ENCODE results near the gene SLC37A4.
"Not testable (repeated sequence)": the region's sequence is repeated elsewhere in the genome, so short reads cannot be mapped to it uniquely, and the experiment has no call there.

Gene SLC37A4

DNA sequence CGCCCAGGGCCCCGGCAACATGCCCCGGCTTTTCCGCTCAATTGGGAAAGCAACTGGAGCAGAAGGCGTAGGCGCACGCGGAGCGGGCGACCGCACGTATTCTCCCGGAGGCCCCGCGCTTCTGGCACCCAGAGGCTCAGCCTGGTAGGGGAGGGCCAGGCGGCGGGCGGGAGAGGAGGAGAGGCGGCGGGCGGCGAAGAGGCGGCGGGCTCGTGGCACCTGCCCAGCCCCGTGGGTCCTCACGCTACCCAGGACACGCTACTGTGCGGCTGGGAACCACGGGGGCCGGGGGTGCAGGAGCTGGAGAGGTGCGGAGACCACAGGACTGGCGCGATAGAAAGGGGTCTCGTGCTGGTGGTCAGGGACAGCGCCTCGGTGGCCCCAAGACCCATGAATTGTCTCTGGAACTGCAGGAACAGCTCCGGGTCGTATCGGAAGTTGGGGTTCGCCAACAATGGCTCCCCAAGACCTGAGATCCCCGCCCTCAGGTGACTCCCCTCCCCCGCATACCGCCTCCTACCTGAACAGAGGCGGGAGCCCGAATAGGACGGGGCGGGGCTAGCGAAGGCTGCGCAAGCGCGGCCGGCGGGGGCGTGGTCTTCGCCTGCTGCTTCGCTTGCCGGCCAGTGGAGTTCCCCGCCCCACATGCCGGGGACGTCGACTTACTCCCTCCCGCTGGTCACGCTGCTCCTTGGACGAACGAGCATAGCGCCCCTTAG lies at the start of gene SLC37A4:
SLC37A4 (minus strand) TSS at position 549 of the 719 bp plus-strand sequence.
- peak; percentile 99 for DNase-seq (ENCODE audit: low read depth)

- DNase-seq (ENCODE audit: low read depth): no peak
These were observed 48.2 kb upstream of the SLC37A4 start for GRCh38 chr11:119078675-119079420.

DNA sequence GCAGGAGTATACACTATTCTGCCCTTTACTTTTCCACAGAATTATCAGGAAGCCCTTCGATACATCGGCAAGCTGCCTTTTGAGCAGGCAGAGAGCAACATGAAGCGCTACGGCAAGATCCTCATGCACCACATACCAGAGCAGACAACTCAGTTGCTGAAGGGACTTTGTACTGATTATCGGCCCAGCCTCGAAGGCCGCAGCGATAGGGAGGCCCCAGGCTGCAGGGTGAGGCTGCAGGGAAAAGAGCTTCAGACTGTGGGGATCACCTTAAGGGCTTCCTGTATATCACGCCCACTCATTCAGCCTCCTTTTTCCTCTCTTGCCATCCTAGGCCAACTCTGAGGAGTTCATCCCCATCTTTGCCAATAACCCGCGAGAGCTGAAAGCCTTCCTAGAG lies 47.2 kb upstream of the SLC37A4 start:
- DNase-seq (ENCODE audit: low read depth): no peak

GRCh38 chr11:119067371-119068222 lies 36.9 kb upstream of the SLC37A4 start, which contains the start of gene VPS11:
Gene VPS11 (plus strand): TSS chr11:119067818. CDS start chr11:119067824, 6 bp downstream.
- peak; percentile 96 for DNase-seq (ENCODE audit: low read depth)

- peak; percentile 39 for DNase-seq (ENCODE audit: low read depth)
These were observed 34.7 kb upstream of the SLC37A4 start for GRCh38 chr11:119065369-119065768.

DNA sequence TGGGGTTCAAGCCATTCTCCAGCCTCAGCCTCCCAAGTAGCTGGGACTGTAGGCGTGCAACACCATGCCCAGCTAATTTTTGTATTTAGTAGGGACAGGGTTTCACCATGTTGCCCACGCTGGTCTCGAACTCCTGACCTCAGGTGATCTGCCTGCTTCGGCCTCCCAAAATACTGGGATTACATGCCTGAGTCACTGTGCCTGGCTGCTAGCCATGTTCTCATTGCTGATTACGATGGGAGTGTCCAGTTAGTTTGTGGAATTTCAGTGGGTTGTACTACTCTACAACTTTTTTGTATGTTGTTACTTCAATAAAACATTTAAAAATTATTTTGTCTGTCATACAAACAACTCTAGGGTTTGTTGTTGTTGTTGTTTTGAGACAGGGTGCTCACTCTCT lies 32.1 kb upstream of the SLC37A4 start:
- DNase-seq (ENCODE audit: low read depth): no peak

GRCh38 chr11:119061256-119061655 lies 30.6 kb upstream of the SLC37A4 start:
- no peak for DNase-seq (ENCODE audit: low read depth)

- not testable (repeated sequence) for DNase-seq (ENCODE audit: low read depth)
These were observed 28.5 kb upstream of the SLC37A4 start for GRCh38 chr11:119059128-119059527.

DNA sequence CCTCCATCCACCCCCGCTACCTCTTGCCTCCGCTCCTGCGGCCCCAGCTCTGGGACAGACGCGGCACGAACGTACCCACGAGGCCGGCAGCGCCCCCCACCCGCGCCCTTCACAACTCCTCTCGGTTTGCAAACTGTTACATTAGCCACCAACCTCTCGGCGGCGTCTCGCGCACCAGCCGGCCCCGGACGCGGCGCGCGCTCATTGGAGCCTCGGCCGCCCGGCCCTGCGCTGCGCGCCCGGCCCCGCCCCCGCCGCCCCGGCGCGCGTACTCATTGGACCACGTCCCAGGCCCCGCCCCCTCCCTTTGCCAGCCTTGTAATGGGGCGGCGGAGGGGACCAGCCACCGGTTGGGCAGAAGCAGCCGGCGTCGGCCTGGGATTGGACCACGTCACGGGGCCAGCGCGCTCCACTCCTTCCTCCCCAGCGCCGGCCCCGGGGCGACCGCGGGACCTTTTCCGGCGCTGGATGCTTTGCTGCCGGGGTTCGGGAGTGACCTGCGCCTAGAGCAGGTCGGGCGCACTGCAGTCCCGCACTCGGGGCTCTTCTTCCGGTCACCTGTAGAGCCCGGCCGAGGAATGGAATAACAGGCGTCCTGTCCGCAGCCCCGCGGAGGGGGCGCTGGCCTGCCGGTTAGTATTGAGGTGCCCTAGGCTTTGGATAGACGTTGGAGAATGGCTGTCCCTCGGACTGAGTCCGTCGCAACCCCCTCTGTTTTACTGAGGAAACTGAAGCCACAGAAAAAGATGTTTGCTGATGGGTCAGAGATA lies 26.5 kb upstream of the SLC37A4 start, which contains the start of gene HYOU1:
HYOU1 (minus strand) TSS at position 206 of the 770 bp plus-strand sequence. CDS start 1,045 bp downstream, outside the sequence.
- peak; percentile 98 for DNase-seq (ENCODE audit: low read depth)

DNA sequence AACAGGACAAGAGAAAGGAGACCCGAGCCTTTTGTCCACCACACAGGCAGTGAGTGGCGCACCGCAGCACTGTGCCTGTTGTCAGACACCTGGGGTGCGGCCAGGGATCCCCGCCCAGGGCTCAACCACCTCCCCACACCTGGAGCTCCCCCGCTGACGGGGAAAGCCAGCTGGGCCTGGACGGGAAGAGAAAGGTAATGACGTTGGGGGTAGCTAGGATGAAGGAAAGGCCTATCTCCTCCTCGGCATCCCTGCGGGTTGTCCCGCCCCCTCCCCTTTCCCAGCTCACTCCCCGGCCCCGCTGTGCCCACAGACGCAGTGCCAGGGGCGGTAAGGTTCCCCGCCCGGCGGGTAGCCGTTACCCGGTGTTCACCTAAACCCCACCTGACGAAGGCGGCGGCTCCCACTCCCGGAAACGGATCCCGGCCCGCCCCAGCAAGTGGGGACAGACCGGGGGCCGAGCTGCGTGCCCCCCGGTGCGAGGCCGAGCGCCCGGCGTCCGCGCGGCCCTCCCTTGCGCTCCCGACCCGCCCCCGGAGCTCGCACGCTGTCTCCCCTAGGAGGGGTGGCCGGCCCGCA lies 25.8 kb upstream of the SLC37A4 start:
- peak; percentile 10 for DNase-seq (ENCODE audit: low read depth)

- peak; percentile 16 for DNase-seq (ENCODE audit: low read depth)
These were observed 25.2 kb upstream of the SLC37A4 start for GRCh38 chr11:119055901-119056300.

GRCh38 chr11:119054418-119054817 lies 23.7 kb upstream of the SLC37A4 start:
- DNase-seq (ENCODE audit: low read depth): no peak

- no peak for DNase-seq (ENCODE audit: low read depth)
These were observed 21.6 kb upstream of the SLC37A4 start for GRCh38 chr11:119052163-119052814.

GRCh38 chr11:119051440-119052162 lies 20.9 kb upstream of the SLC37A4 start:
- no peak for DNase-seq (ENCODE audit: low read depth)

DNA sequence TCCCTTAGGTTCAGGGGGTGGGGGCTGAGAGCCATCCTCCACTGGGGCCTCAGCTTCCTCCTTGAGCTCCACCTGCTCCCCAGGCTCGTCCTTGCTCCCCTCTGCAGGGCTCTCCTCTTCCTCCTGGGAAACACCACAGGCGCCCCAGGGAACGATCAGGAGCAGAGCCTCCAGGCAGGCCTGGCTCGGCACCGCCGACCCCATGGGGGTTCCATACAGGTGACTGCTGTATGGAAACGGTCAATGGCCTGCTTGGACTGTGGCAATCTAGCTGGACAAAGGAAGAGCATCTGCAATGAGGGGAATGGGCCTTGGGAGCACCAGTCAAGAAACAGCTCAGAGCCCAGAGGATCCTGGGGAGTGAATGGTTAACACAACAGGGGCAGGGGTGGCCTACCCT lies 18.4 kb upstream of the SLC37A4 start:
- no peak for DNase-seq (ENCODE audit: low read depth)

DNA sequence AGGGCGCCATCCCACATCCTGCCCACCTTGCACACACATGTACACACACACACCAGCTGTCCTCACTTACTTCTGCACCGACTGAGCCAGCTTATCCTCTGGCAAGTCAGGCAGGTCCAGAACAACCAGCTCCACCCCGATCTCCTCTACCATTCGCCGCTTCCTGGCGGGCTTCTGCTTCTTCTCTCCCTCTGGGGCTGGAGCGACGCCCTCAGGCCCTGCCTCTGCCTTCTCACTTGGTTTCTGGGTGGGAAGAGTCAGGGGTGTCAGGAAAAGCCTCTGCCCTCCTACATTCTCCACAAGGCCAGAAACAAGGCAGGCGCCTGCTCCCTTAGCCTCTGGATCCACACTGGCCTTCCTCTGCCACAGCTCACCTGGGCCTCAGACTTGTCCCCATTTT lies 18.0 kb upstream of the SLC37A4 start:
- no peak for DNase-seq (ENCODE audit: low read depth)

DNA sequence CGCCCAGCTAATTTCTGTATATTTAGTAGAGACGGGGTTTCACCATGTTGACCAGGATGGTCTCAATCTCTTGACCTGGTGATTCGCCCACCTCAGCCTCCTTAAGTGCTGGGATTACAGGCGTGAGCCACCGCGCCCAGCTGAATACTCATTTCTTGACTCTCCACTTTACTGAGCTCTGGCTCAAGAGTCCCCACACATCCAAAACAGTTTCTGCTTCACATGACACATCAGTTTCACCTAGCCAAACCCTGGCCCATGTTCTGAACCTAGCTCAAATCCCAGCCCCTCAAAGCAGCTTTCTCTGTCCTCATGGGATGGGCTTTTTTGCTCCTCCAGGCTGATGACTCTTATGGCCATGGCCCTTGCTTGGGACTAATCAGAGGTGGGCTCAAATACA lies 16.5 kb upstream of the SLC37A4 start:
- DNase-seq (ENCODE audit: low read depth): no peak

- DNase-seq (ENCODE audit: low read depth): no peak
These were observed 15.8 kb upstream of the SLC37A4 start for GRCh38 chr11:119046489-119046888.

- no peak for DNase-seq (ENCODE audit: low read depth)
These were observed 14.0 kb upstream of the SLC37A4 start for GRCh38 chr11:119044708-119045107.

DNA sequence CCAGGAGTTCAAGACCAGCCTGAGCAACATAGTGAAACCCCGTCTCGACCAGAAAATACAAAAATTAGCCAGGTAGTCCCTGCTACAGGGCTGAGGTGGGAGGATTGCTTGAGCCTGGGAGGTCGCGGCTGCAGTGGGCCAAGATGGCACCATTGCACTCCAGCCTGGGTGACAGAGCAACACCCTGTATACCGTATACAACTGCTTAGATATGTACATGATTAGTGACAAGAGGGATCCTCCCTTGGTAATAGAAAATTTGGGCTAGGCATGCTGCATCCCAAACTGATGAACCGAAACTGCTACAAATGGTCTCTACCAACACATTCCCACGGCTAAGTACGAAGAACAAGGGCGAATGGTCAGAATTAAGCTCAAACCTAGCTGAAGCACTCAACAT lies 12.2 kb upstream of the SLC37A4 start:
- DNase-seq (ENCODE audit: low read depth): no peak
